ENCODE results near the gene HIKESHI. TPM values are rescaled to one million over a fixed set of nuclear protein-coding genes. Genes with fewer than 3 reads are reported as not detected.

Gene HIKESHI
- total RNA-seq, 2 donors from 2014 or later: 29.4 to 38.9 TPM

DNA sequence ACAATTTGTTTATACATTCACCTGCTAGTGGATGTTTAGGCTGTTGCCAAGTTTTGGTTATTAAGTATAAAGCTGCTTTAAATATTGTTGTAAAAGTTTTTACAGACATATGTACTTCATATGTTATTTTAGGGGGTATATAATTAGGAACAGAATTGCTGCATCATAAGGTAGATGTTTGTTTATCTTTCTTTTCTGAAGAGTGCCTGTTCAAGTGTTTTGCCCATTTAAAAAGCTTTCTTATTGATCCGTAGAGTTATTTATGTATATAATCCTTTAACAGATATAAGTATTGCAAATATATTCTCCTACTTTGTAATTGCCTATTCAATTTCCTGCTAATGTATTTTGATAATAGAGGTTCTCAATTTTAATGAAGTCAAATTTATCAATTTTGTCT, 61.4 kb downstream of the HIKESHI start:
- DNase-seq (ENCODE audit: low spot score): no peak
- Histone ChIP-seq H3K27ac (no peak overlapping the region), H3K4me3 (no peak overlapping the region), H3K36me3 (no peaks in the 10 kb centered on the region), H3K4me1 (replicated peaks) (no peaks in the 10 kb centered on the region), H3K9me3 (no peaks in the 10 kb centered on the region), H3K27me3 (replicated peaks; ENCODE audit: insufficient read depth) (no peaks in the 10 kb centered on the region)
- intact Hi-C loops (cut with DNase I): no loop called here
- 100% methylated on average over 1 of the region's 1 CpG for WGBS
- TF ChIP-seq POLR2A (IDR thresholded peaks at IDR 0.05) (no peak), CTCF (IDR thresholded peaks at IDR 0.05) (no peak), POLR2AphosphoS5 (IDR thresholded peaks at IDR 0.05) (no peak)

GRCh38 chr11:86365546-86365945, 63.5 kb downstream of the HIKESHI start:
- Histone ChIP-seq H3K27ac (no peak overlapping the region), H3K9me3 (no peaks in the 10 kb centered on the region), H3K4me3 (no peak overlapping the region), H3K4me1 (replicated peaks) (no peaks in the 10 kb centered on the region), H3K27me3 (replicated peaks; ENCODE audit: insufficient read depth) (no peaks in the 10 kb centered on the region), H3K36me3 (no peaks in the 10 kb centered on the region)
- TF ChIP-seq CTCF (IDR thresholded peaks at IDR 0.05) (no peak), POLR2AphosphoS5 (IDR thresholded peaks at IDR 0.05) (no peak), POLR2A (IDR thresholded peaks at IDR 0.05) (no peak)
- intact Hi-C loops (cut with DNase I): no loop called here
- 91% methylated on average over 2 of the region's 2 CpGs for WGBS
- DNase-seq (ENCODE audit: low spot score): no peak

- Histone ChIP-seq H3K27me3 (replicated peaks; ENCODE audit: insufficient read depth) (no peaks in the 10 kb centered on the region), H3K27ac (no peak overlapping the region), H3K4me1 (replicated peaks) (no peaks in the 10 kb centered on the region), H3K9me3 (no peaks in the 10 kb centered on the region), H3K4me3 (no peak overlapping the region), H3K36me3 (no peaks in the 10 kb centered on the region)
- no peak for DNase-seq (ENCODE audit: low spot score)
- WGBS: 91% methylated on average over 7 of the region's 7 CpGs
- TF ChIP-seq POLR2AphosphoS5 (IDR thresholded peaks at IDR 0.05) (no peak), CTCF (IDR thresholded peaks at IDR 0.05) (no peak), POLR2A (IDR thresholded peaks at IDR 0.05) (no peak)
- intact Hi-C loops (cut with DNase I): no loop called here
These were observed 67.6 kb downstream of the HIKESHI start for GRCh38 chr11:86369668-86370067.

DNA sequence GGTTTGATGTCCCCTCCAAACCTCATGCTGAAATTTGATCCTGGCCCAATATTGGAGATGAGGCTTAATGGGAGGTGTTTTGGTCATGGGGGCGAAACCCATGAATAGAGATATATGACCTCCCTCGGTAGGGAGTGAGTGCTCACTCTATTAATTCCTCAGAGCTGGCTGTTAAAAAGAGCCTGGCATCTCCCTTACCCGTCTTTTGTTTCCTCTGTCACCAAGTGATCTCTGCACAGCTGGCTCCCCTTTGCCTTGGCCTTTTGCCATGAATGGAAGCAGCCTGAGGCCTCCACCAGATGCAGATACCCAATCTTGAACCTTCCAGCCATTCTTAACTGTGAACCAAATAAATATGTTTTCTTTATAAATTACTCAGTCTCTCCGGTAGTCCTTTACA, 68.1 kb downstream of the HIKESHI start:
- Histone ChIP-seq H3K27ac (no peak overlapping the region), H3K4me1 (replicated peaks) (no peaks in the 10 kb centered on the region), H3K9me3 (no peaks in the 10 kb centered on the region), H3K36me3 (no peaks in the 10 kb centered on the region), H3K4me3 (no peak overlapping the region), H3K27me3 (replicated peaks; ENCODE audit: insufficient read depth) (no peaks in the 10 kb centered on the region)
- intact Hi-C loops (cut with DNase I): no loop called here
- 85% methylated on average over 4 of the region's 4 CpGs for WGBS
- no peak for TF ChIP-seq CTCF (IDR thresholded peaks at IDR 0.05)
- no peak for TF ChIP-seq POLR2AphosphoS5 (IDR thresholded peaks at IDR 0.05)
- TF ChIP-seq POLR2A (IDR thresholded peaks at IDR 0.05): no peak
- DNase-seq (ENCODE audit: low spot score): no peak

DNA sequence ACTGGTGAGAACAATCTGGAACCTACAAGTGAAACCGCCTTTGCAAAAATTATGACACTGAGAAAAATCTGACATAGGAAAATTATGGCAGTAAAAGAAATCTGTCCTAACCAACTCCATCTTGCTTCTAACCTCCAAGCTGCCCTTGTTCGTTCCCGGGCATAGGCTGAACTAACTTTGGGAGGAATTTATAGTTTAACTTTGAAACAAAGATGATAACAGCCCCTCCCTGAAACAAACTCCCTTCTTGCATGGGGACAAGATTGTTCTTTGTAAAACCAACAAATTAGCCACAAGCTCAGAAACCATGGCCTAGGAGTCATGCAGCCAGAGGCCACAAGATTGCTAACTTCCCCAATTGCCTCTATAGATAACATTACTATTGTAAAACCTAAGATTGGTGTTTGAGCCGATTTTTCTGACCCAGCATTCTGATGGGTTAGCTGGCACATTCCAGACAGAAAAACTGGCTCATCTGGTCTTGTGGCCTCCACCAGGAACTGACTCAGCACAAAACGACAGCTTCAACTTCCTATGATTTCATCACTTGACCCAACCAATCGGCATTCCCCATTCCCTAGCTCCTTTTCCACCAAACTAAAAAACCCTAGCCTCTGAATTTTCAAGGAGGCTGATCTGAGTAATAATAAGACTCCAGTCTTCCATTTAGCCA, 69.0 kb downstream of the HIKESHI start:
- TF ChIP-seq CTCF (IDR thresholded peaks at IDR 0.05): no peak
- no peak for TF ChIP-seq POLR2A (IDR thresholded peaks at IDR 0.05)
- peak; percentile 29 for TF ChIP-seq POLR2AphosphoS5 (IDR thresholded peaks at IDR 0.05)
- no peaks in the 10 kb centered on the region for H3K36me3 ChIP-seq
- H3K27me3 ChIP-seq (replicated peaks; ENCODE audit: insufficient read depth): no peaks in the 10 kb centered on the region
- H3K4me1 ChIP-seq (replicated peaks): no peaks in the 10 kb centered on the region
- DNase-seq (ENCODE audit: low spot score): peak; percentile 24
- H3K9me3 ChIP-seq: no peaks in the 10 kb centered on the region
- no peak overlapping the region for H3K27ac ChIP-seq
- WGBS: 76% methylated on average over 6 of the region's 6 CpGs
- no peak overlapping the region for H3K4me3 ChIP-seq
- intact Hi-C loops (cut with DNase I): no loop called here

All from prostate gland (tissue), 2 donors.